Effector CD4-positive, alpha-beta T cell (primary cell): ENCODE data around the gene GAGE12D. TPM values are rescaled to one million over a fixed set of nuclear protein-coding genes. Genes with fewer than 3 reads are reported as not detected.
"Not testable (repeated sequence)": the region's sequence is repeated elsewhere in the genome, so short reads cannot be mapped to it uniquely, and the experiment has no call there.

ENCODE experiments used
- DNase-seq: peaks from one replicate; pipeline ENCODE4 v3.0.0-alpha.2; 2020
- total RNA-seq: gene quantifications from one replicate; lab custom pipeline; 2026; lab: John Stamatoyannopoulos, UW

GAGE12D gene
- not detected for total RNA-seq

GRCh38 chrX:49541433-49541832 is at the start of gene GAGE12D:
TSS of gene GAGE12D (plus strand) at chrX:49541733. CDS start at chrX:49542888, 1,155 bp downstream.
- DNase-seq = not testable (repeated sequence)

GRCh38 chrX:49531877-49532276 is 9.7 kb upstream of the GAGE12D start, which contains the start of gene GAGE12C:
TSS of gene GAGE12C (plus strand) at chrX:49532177. CDS start at chrX:49533332, 1,155 bp downstream.
- DNase-seq = not testable (repeated sequence)

GRCh38 chrX:49550989-49551388 is 9.5 kb downstream of the GAGE12D start, which contains the start of gene GAGE12E:
TSS of gene GAGE12E (plus strand) at chrX:49551289. CDS start at chrX:49552444, 1,155 bp downstream.
- not testable (repeated sequence) for DNase-seq

- not testable (repeated sequence) for DNase-seq
Measured at GRCh38 chrX:49560542-49560941, 19.0 kb downstream of the GAGE12D start, which contains the start of gene GAGE12F. TSS of gene GAGE12F (plus strand) at chrX:49560842. CDS start at chrX:49561997, 1,155 bp downstream.

GRCh38 chrX:49568728-49569127 is 27.2 kb downstream of the GAGE12D start:
- DNase-seq = not testable (repeated sequence)

- DNase-seq = not testable (repeated sequence)
Measured at GRCh38 chrX:49569152-49569551, 27.6 kb downstream of the GAGE12D start.

GRCh38 chrX:49570100-49570499 is 28.6 kb downstream of the GAGE12D start, which contains the start of gene GAGE12G:
TSS of gene GAGE12G (plus strand) at chrX:49570400. CDS start at chrX:49571555, 1,155 bp downstream.
- DNase-seq = not testable (repeated sequence)

GRCh38 chrX:49579649-49580048 is 38.1 kb downstream of the GAGE12D start, which contains the start of gene GAGE12H:
TSS of gene GAGE12H (plus strand) at chrX:49579949. CDS start at chrX:49581104, 1,155 bp downstream.
- DNase-seq = not testable (repeated sequence)

GRCh38 chrX:49589196-49589595 is 47.7 kb downstream of the GAGE12D start, which contains the start of gene GAGE2A:
TSS of gene GAGE2A (plus strand) at chrX:49589496. CDS start at chrX:49590651, 1,155 bp downstream.
- not testable (repeated sequence) for DNase-seq

- peak; percentile 15 for DNase-seq
Measured at GRCh38 chrX:49589769-49590478, 48.4 kb downstream of the GAGE12D start.

GRCh38 chrX:49590488-49590887 is 49.0 kb downstream of the GAGE12D start:
- DNase-seq = not testable (repeated sequence)
